Esophagus squamous epithelium (tissue), 5 donors: ENCODE measurements around the gene HACL1. TPM values are rescaled to one million over a fixed set of nuclear protein-coding genes. Genes with fewer than 3 reads are reported as not detected.

Experiments used
- DNase-seq: peaks from one replicate; lab custom pipeline; 2025; lab: John Stamatoyannopoulos, UW
- H3K27ac ChIP-seq, 4 donors: fragments of 200-600 bp; sonication (generic); one replicate each; pipeline ENCODE4 v1.5.1; 2016 to 2019; ENCODE audit warnings: mild to moderate bottlenecking in 1 of 4
- H3K27me3 ChIP-seq, 4 donors: fragments of 200-600 bp; sonication (generic); 1 replicate in 3 of 4; 2 replicates in 1 of 4; pipeline versions ENCODE4 v1.5.1 to v1.6.0; 2017 to 2021; ENCODE audit warnings: antibody characterized with exemption in 1 of 4
- H3K36me3 ChIP-seq, 3 donors: fragments of 200-600 bp; sonication (generic); one replicate each; pipeline ENCODE4 v1.5.1; 2016 to 2019
- H3K4me1 ChIP-seq, 3 donors: fragments of 200-600 bp; sonication (generic); one replicate each; pipeline ENCODE4 v1.5.1; 2017 to 2019
- H3K4me3 ChIP-seq, 4 donors: fragments of 200-600 bp; sonication (generic); 1 replicate in 3 of 4; 2 replicates in 1 of 4; pipeline ENCODE4 v1.5.1; 2016 to 2019; ENCODE audit warnings: mild to moderate bottlenecking in 2 of 4, moderate library complexity in 1 of 4
- H3K9me3 ChIP-seq, 3 donors: fragments of 200-600 bp; sonication (generic); one replicate each; pipeline ENCODE4 v1.5.1; 2016 to 2019
- POLR2A ChIP-seq, 4 donors: fragments of 450-650 bp; IDR thresholded peaks; one replicate each; pipeline ENCODE4 v1.6.1; 2017; ENCODE audit warnings: antibody characterized with exemption in 4 of 4, mild to moderate bottlenecking in 4 of 4, moderate library complexity in 3 of 4
- WGBS, 2 donors: methylation state at CpG; one replicate each; pipeline ENCODE4 v1.1.5; 2018; 5-methylcytosine and 5-hydroxymethylcytosine counted together
- intact Hi-C: fragments of 100-400 bp; cut with DNase I; formaldehyde crosslinking; loops from one replicate; pipeline ENCODE4 v1.15.0; 2022
- total RNA-seq, 4 donors: library from RNA; depleted of rRNA; stranded (reverse); fragments of >200 nt; gene quantifications; one replicate each; pipeline ENCODE4 v1.1.0, GENCODE V29; 2016
- TF ChIP-seq, protein P1 (sequence below), 6 experiments: fragments of 450-650 bp in 4 of 6; fragments of 200-600 bp in 2 of 6; sonication (generic) in 2 of 6; IDR thresholded peaks; one replicate each; pipeline ENCODE4 v1.5.1; 2016 to 2019; ENCODE audit warnings: antibody characterized with exemption in 6 of 6, mild to moderate bottlenecking in 4 of 6, moderate library complexity in 4 of 6
- donor health status: DM: yes; HTN: yes; CAD: no.

HACL1 gene
- total RNA-seq, 4 donors from 2014 or later, result 3.3 to 22.3 (median 9.4) TPM

DNA sequence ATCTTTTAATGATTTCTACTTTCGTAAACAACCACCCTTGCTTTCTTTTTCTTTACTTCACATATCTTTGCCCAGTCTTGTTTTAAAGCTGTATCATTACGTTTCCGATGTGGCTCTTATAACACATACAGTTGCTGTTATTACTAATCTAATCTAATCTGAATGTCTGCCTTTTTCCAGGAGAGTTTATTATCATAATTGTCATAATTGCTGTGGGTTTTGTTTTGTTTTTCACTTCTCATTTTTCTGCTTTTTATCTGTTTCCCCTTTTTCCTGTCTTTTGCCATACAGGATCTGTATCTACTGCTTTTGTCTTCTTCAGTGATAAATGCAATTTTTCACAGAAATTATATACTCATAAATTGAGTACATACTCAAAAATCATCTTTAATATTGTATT, 24.9 kb downstream of the HACL1 start:
- no peaks in the 10 kb centered on the region for H3K9me3 ChIP-seq
- H3K36me3 ChIP-seq, result peaks cover 0 to 71% (median 0%) of the 10 kb centered on the region in 3 donors
- H3K4me1 ChIP-seq, result peaks cover 0 to 11% (median 0%) of the 10 kb centered on the region in 3 donors
- 83 to 89% methylated on average over 3 of the region's 3 CpGs for WGBS, 2 donors
- H3K27ac ChIP-seq, result no peak overlapping the region
- H3K27me3 ChIP-seq, result no peaks in the 10 kb centered on the region
- DNase-seq, result no peak
- no peak overlapping the region for H3K4me3 ChIP-seq
- TF ChIP-seq, protein P1, sequence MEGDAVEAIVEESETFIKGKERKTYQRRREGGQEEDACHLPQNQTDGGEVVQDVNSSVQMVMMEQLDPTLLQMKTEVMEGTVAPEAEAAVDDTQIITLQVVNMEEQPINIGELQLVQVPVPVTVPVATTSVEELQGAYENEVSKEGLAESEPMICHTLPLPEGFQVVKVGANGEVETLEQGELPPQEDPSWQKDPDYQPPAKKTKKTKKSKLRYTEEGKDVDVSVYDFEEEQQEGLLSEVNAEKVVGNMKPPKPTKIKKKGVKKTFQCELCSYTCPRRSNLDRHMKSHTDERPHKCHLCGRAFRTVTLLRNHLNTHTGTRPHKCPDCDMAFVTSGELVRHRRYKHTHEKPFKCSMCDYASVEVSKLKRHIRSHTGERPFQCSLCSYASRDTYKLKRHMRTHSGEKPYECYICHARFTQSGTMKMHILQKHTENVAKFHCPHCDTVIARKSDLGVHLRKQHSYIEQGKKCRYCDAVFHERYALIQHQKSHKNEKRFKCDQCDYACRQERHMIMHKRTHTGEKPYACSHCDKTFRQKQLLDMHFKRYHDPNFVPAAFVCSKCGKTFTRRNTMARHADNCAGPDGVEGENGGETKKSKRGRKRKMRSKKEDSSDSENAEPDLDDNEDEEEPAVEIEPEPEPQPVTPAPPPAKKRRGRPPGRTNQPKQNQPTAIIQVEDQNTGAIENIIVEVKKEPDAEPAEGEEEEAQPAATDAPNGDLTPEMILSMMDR (IDR thresholded peaks at IDR 0.05), result no peak
- no peak for TF ChIP-seq POLR2A (IDR thresholded peaks at IDR 0.05)
- intact Hi-C loops, result no loop called here

DNA sequence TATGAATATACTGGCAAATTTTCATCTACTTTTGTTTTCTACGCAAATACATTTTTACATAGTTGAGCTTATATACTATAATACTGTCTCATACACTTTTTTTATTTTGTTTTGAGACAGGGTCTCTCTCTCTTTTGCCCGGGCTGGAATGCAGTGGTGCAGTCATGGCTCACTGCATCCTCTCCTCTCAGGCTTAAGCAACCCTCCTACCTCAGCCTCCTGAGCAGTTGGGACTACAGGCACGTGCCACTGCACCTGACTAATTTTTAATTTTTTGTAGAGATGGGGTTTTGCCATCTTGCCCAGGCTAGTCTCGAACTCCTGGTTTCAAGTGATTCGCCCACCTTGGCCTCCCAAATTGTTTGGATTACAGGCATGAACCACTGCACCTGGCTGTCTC, 25.9 kb downstream of the HACL1 start:
- H3K4me1 ChIP-seq, result peaks cover 0 to 11% (median 0%) of the 10 kb centered on the region in 3 donors
- intact Hi-C loops, result no loop called here
- TF ChIP-seq, protein P1 (IDR thresholded peaks at IDR 0.05), result no peak
- TF ChIP-seq POLR2A (IDR thresholded peaks at IDR 0.05), result no peak
- H3K4me3 ChIP-seq, result no peak overlapping the region
- peaks cover 0 to 71% (median 0%) of the 10 kb centered on the region in 3 donors for H3K36me3 ChIP-seq
- H3K27ac ChIP-seq, result no peak overlapping the region
- no peaks in the 10 kb centered on the region for H3K9me3 ChIP-seq
- no peaks in the 10 kb centered on the region for H3K27me3 ChIP-seq
- 90 to 95% methylated on average over 5 of the region's 5 CpGs for WGBS, 2 donors
- no peak for DNase-seq

DNA sequence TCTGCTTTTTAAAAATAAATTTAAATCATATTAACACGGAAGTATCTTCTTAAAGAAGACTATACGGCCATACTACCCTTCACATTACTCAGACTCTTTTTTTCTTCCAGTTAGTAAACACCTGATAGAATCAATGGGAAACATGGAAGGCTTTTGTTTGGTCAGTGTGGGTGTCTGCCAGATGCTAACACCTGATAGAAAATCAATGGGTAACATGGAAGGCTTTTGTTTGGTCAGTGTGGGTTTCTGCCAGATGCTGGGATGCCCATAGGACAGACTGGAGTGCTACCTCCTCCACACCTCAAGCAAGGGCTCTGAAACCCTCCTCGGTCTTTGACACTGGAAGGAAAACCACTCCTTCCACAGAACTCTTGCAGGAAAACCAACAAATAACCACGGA, 29.2 kb downstream of the HACL1 start:
- no peak overlapping the region for H3K27ac ChIP-seq
- no peaks in the 10 kb centered on the region for H3K9me3 ChIP-seq
- 72 to 75% methylated on average over 4 of the region's 4 CpGs for WGBS, 2 donors
- no peak for TF ChIP-seq POLR2A (IDR thresholded peaks at IDR 0.05)
- DNase-seq, result no peak
- H3K27me3 ChIP-seq, result no peaks in the 10 kb centered on the region
- peaks cover 0 to 81% (median 12%) of the 10 kb centered on the region in 3 donors for H3K36me3 ChIP-seq
- intact Hi-C loops, result no loop called here
- no peak overlapping the region for H3K4me3 ChIP-seq
- no peaks in the 10 kb centered on the region for H3K4me1 ChIP-seq

DNA sequence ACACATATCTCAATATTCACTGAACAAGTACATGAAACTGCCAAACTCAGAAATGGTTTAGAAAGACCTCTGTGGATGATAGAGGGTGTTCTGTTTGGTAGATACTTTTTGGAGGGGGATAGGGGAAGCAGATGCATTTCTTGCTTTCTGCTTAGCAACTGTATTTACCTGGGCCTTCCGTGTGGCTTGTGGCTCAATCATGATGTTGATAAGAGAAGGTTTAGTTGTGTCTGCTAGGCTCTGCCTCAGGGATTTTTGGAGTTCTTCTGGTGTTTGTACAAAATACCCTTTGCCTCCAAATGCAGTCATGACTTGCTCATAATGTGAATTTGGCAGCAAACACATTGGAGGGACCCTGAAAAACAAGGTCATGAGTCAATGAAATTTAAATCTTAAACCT, 38.2 kb downstream of the HACL1 start:
- TF ChIP-seq, protein P1 (IDR thresholded peaks at IDR 0.05), result no peak
- TF ChIP-seq POLR2A (IDR thresholded peaks at IDR 0.05), result no peak
- Histone ChIP-seq H3K27ac (no peak overlapping the region), H3K4me3 (no peak overlapping the region), H3K4me1 (peaks cover 0 to 30% (median 0%) of the 10 kb centered on the region in 3 donors), H3K9me3 (no peaks in the 10 kb centered on the region), H3K27me3 (no peaks in the 10 kb centered on the region), H3K36me3 (peaks cover 3 to 93% (median 9%) of the 10 kb centered on the region in 3 donors)
- intact Hi-C loops, result loop anchor here (10.0 kb wide), 1 partner anchor 138 kb away; the partner anchor contains the start of genes EAF1 and METTL6
- no peak for DNase-seq
- WGBS, 2 donors, result 36 to 55% methylated on average over 1 of the region's 1 CpG

DNA sequence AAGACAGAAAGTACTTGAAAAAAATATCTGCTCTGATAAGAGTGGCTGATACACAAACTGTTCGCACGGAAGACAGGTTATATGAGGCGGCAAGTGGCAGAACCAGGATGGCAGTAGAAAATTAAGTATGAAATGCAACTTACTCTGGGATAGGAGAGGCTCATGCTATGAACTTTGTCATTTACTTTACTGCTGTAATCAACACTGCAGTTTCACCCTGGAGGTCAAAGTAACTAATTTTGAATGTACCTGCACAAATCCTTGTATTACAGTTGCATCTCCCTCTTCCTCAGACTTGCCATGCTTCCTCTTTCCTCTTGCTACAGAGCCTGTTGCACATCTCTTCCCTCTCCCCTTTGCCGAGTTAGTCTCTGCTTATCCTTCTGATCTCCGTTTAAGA, 38.8 kb downstream of the HACL1 start:
- Histone ChIP-seq H3K4me1 (peaks cover 0 to 33% (median 0%) of the 10 kb centered on the region in 3 donors), H3K27ac (no peak overlapping the region), H3K36me3 (peaks cover 3 to 87% (median 3%) of the 10 kb centered on the region in 3 donors), H3K4me3 (no peak overlapping the region), H3K9me3 (no peaks in the 10 kb centered on the region), H3K27me3 (no peaks in the 10 kb centered on the region)
- intact Hi-C loops, result loop anchor here (10.0 kb wide), 1 partner anchor 138 kb away; the partner anchor contains the start of genes EAF1 and METTL6
- WGBS, 2 donors, result 81 to 82% methylated on average over 5 of the region's 5 CpGs
- no peak for DNase-seq
- TF ChIP-seq, protein P1 (IDR thresholded peaks at IDR 0.05), result no peak
